Superior temporal gyrus (tissue), 1 donor: ENCODE results near the gene PDCD4.

ENCODE experiments used
- DNase-seq: peaks from one replicate; pipeline ENCODE4 v3.0.0-alpha.2; 2016; ENCODE audit errors: extremely low spot score

Gene PDCD4

DNA sequence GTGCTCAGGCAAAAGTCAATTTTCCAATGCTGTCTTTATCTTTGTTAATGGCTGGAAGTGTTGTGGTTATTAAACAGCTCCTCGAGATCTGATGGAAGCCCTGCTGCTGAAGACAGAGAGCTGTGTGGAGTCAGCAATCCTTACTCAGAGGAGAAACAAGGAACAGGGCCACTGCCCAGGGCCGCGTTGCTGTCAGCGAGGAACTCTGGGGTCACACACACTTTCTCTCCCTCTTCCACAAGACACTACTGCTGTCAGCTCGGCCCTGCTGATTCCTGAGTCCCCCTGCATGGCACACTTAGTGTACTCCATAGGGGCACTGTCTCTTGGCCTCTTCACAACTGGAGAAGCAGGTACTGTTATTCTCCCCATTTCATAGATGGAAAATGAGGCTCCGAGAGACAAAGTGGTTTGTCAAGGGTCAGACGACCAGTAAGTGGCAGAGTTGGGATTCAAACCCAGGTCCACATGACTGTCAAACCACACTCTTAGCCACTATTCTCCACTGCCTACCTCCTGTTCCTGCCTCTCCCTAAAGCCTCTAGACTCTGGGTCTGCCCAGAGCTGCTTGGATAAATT, 29.3 kb upstream of the PDCD4 start:
- DNase-seq = no peak

GRCh38 chr10:110843031-110843430, 28.7 kb upstream of the PDCD4 start:
- DNase-seq = no peak

DNA sequence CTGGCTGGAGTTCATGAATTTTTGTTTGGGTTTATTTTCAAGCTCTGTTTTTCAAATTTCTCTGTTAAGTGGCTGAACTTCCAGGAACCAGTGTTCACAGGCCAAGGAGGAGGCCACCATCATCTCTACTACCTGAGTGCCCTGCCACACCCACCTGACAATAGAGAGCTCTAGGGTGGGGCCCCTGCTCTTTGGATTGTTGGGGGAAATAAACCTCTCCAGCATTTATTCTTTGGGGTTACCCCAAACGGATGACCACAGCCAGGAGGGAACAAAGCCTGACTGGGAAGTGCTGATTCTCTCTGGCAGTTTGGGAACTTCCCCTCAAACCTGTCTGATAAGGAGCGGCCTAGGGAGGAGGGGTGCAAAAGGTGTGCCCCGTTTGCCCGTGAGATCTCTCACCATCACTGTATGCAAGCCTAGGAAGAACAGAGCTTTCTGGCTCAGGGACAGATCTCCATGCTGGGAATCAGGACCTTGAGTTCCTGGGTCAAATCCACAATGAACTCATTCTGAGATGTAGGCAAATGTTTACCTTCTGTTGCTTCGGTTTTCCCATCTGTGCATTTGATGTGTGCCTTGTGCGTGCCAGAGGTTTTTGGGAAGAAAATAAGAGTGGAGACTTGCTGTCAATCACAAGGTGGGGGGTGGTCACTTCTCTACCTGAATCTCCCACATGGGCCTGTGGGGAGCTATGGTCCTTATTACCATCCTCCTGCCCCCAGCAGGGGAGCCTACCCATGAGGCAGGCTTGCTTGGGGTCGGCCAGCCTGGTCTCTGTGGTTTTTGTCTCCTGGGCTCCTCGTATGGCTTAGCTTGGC, 27.7 kb upstream of the PDCD4 start:
- DNase-seq = no peak

- no peak for DNase-seq
These were observed 27.2 kb upstream of the PDCD4 start for GRCh38 chr10:110844617-110844881.

GRCh38 chr10:110845192-110845755, 26.5 kb upstream of the PDCD4 start:
- no peak for DNase-seq

GRCh38 chr10:110845756-110846620, 25.7 kb upstream of the PDCD4 start:
- DNase-seq = no peak

DNA sequence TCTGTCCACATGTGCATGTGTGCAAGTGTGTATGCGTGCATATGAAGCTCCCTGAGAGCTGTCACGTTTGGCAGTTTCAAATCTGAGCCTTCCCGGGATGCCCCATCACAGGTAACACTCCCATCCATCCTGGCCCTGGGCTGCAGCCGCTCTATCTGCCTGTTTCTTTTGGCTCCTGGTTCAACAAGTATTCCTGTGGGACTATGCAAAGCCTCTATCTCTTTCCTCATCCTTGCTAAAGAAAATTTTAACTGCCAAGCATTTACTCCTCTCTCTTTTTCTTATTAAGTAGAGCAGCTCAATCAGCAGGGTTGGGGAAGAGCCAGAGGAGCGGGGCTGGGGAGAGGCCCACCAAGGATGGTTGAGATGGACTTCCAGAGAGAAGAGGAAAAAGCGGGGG, 24.4 kb upstream of the PDCD4 start:
- no peak for DNase-seq

- DNase-seq = no peak
These were observed 23.6 kb upstream of the PDCD4 start for GRCh38 chr10:110848106-110848505.

- DNase-seq = no peak
These were observed 21.6 kb upstream of the PDCD4 start for GRCh38 chr10:110850099-110850498.

GRCh38 chr10:110851020-110851612, 20.6 kb upstream of the PDCD4 start:
- no peak for DNase-seq

DNA sequence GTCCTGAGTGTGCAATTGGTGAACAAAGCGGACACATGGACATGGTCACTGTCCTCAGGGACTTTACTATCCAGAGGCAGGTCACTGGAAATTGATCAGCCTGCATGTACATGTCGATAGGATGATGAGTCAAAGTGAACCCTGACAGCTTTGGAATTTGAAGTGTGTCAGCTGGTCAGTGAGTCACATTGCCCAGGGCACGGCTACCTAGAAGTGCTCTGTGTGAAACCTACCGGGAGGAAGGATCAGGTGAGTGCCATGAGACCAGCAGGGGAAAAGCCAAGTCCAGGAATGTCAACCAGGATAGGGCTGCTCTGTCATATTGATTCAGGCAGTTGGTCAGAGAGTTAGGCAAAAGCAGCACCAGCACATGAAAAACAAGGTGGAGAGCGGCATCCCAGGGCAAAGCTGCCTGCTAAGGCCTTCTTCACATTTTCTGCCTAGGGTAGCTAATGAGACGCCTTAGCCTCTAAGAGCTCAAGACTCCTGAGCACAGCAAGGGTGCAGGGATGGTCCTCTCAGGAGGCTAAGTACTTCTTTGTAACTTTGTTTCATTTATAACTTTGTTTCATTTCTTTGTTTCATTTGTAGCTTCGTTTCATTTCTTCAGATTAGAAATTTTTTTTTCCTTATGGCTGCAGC, 19.4 kb upstream of the PDCD4 start:
- DNase-seq = no peak

- no peak for DNase-seq
These were observed 18.8 kb upstream of the PDCD4 start for GRCh38 chr10:110852947-110853346.

DNA sequence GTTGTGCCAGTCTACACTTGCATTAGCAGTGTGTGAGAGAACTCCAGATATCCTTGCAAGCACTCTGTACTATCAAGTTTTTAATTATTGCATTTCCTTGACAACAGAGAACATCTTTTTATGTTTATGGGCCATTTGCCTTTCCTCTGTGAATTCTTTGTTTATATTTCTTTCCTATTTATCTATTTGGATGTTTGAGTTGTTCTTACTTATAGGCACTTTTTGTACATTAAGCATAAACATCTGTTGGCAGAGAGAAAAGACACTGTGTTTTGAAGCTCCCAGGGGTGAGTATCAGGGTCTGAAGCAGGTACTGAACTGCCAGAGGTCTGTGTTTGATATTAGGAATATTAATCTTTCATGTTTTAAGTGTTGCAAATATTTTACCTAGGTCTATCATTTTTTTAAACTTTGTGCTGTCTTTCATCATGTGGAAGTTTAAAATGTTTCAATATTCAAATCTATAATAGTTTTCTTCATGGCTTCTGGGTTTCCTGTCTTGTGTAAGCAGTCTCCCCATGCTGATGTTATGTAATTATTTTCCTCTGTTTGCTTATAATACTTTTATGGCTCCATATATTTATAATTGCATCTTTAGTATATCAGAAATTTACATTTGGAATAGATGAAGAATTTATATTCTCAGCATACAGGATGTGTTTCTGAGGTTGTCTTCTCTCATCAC, 17.7 kb upstream of the PDCD4 start:
- DNase-seq = no peak

DNA sequence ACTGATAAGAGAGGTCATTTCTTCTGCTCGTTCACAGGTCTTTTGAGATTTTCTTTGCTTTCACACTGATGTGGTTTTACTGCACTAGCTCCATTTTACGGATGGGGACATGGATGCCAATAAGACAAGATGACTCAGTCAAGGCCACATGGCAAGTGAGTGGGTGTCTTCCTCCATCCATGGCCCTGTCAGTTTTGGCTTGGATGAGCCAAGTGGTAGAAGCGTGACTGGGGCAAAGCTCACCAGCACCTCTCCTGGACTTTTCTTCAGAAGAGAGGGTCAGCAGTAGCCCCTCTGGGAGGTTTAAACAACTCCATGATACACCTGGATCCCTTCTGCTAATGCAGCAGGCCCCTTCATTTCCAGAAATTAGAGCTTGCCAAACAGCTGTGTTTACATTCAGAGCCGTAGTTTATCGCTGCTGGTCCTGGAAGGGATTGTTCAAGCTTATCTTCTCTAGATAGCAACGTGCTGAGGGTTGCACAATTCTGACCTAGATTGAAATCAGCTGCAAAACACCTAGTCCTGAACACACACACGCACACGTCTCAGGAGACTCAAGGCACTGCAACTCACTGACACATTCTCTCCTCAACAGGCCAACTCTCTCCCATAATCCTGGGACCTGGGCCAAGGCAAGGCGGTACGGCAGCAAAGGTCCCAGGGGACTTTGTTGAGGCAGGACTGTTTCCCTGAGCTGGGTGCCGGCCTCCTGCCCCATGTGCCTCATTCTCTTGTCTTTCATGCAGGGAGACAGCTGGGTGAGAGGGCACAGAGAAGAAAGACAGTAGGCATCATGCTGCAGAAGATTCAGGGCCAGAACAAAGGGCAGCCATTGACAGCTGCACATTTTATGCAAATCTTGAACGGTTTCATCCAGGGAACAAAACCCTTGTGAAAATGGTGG, 14.2 kb upstream of the PDCD4 start:
- DNase-seq = peak; percentile 72

DNA sequence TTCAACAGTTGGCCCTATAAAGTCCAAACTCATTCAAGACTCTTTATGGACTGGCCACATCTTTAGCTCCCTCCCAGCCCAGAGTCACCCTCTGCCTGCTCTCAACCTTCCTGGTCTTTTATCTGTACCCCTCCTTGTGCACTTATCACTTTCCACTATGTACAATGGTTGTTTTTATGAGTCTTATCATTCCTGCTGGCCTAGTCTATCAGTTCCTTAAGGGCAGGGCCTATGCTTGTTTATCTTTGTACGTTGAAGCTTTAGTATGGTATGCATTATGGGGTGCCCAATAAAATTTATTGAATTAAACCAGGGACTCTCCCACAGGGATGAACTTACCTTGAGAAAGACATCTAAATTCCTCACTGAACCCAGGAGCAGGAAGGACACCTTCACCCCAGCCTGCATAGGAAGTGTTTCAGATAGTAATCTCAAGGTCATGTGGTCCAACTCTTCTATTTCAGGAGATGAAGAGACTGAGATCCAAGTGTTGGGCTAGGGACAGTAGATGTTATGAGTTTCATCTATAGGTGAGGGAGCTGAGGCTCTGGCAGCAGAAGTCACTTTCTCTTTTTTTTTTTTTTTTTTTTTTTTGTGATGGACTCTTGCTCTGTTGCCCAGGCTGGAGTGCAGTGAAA, 13.3 kb upstream of the PDCD4 start:
- DNase-seq = no peak

DNA sequence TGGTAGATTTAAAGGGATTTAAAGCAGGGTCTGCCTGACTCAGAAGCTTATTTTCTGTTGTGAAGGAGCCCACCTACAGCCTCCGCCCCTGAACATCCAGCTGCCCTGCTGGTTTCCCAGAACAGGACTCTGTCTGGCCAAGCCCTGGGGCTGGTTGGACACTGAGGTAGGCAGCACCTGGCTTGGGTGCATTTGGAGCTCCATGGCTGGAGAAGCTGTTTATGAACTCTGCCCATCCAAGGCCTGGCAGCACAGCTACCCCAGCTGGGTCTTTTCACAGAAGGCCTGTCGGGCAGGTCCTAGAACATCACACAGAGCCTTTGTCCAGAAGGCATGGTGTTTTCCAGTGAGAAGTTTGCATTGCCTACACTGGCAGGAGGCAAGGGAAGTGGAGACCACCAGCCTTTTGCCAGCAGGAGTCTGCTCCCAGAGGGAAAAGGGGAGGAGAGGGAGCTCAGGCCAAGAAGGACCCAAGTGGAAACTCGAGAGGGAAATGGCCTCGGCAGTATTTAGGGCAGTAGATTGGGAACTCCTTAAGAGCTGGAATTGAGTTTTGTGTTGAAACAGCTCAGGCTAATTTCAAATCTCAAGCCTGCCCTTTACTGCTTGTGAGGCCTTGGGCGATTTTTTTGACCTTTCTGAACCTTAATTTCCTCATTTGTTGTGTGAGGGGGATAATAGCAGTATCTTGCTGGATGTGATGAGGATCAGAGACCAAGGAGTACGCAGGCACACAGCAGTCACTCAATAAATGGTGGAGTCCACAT, 12.3 kb upstream of the PDCD4 start:
- no peak for DNase-seq

DNA sequence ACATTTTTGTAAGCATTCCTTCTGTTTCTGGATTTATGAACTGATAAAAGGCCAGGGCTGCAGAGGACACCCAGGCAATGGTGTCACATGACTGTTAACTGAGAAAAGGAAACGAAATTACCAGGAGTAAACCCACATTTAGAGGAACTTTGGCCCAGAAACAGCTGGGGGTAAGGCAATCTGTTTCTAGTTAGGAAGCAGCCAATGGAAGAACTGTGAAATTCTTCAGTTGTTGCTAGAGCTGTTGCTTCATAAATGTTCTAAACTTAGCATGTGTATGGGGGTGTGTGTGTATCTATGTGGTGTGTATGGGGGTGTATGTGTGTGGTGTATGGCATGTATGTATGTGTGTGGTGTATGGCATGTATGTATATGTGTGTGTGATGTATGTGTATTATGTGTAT, 11.8 kb upstream of the PDCD4 start:
- peak; percentile 48 for DNase-seq

- DNase-seq = no peak
These were observed 11.0 kb upstream of the PDCD4 start for GRCh38 chr10:110860576-110861241.
